Testis (tissue), 3 donors: ENCODE measurements around the gene PXDN. TPM values are rescaled to one million over a fixed set of nuclear protein-coding genes. Genes with fewer than 3 reads are reported as not detected.

Experiments used
- DNase-seq: peaks from one replicate; pipeline ENCODE4 v3.0.0-alpha.2; 2019
- H3K27ac ChIP-seq, 2 donors: fragments of 200-600 bp; sonication (generic); one replicate each; pipeline ENCODE4 v1.5.1; 2019
- H3K27me3 ChIP-seq: fragments of 200-600 bp; sonication (generic); one replicate; pipeline ENCODE4 v1.5.1; 2019
- H3K36me3 ChIP-seq: fragments of 200-600 bp; sonication (generic); one replicate; pipeline ENCODE4 v1.5.1; 2017; ENCODE audit warnings: low read depth; ENCODE audit errors: missing control alignments
- H3K4me1 ChIP-seq: fragments of 200-600 bp; sonication (generic); one replicate; pipeline ENCODE4 v1.5.1; 2019
- H3K4me3 ChIP-seq, 2 donors: fragments of 200-600 bp; sonication (generic); one replicate each; pipeline ENCODE4 v1.5.1; 2017 to 2019
- H3K9me3 ChIP-seq: fragments of 200-600 bp; sonication (generic); one replicate; pipeline ENCODE4 v1.5.1; 2017
- CTCF ChIP-seq, 3 experiments: fragments of 450-650 bp in 2 of 3; fragments of 200-600 bp in 1 of 3; sonication (generic) in 1 of 3; IDR thresholded peaks; one replicate each; pipeline ENCODE4 v1.5.1; 2016 to 2019; ENCODE audit warnings: antibody characterized with exemption in 3 of 3, mild to moderate bottlenecking in 2 of 3, moderate library complexity in 1 of 3
- POLR2A ChIP-seq: fragments of 450-650 bp; IDR thresholded peaks from one replicate; pipeline ENCODE4 v1.6.1; 2017; ENCODE audit warnings: antibody characterized with exemption, mild to moderate bottlenecking, moderate library complexity
- WGBS, 2 donors: methylation state at CpG; one replicate each; pipeline ENCODE4 v1.1.5; 2018; 5-methylcytosine and 5-hydroxymethylcytosine counted together
- intact Hi-C: fragments of 100-400 bp; cut with DNase I; formaldehyde crosslinking; loops from one replicate; pipeline ENCODE4 v1.15.1; 2023; ENCODE audit warnings: low total_unique reads
- polyA plus RNA-seq: library from polyadenylated mRNA; stranded (reverse); fragments of 350-450 nt; fragmentation: Illumina TruSeq; extraction: RNeasy Lipid Tissue Mini Kit (QIAGEN cat#74804); gene quantifications from one replicate; pipeline ENCODE4 v1.2.3, GENCODE V29; 2014; ENCODE audit warnings: low read depth, low replicate concordance; ENCODE audit not compliant: insufficient read depth
- total RNA-seq, 2 donors: library from RNA; depleted of rRNA; stranded (reverse); fragments of >200 nt; gene quantifications; one replicate each; pipeline ENCODE4 v1.2.3, GENCODE V29; 2016

PXDN gene
- total and polyA plus RNA-seq, 3 donors from 2014 or later = 26.7 to 41.8 (median 33.8) TPM

GRCh38 chr2:1650085-1650872, 94.0 kb downstream of the PXDN start:
- intact Hi-C loops = no loop called here

GRCh38 chr2:1649103-1650084, 94.9 kb downstream of the PXDN start:
- Histone ChIP-seq H3K4me1 (no peaks in the 10 kb centered on the region), H3K9me3 (no peaks in the 10 kb centered on the region), H3K4me3 (no peak overlapping the region), H3K27me3 (no peaks in the 10 kb centered on the region), H3K36me3 (no peaks in the 10 kb centered on the region), H3K27ac (no peak overlapping the region)
- no peak for DNase-seq
- no peak for TF ChIP-seq POLR2A
- TF ChIP-seq CTCF (IDR thresholded peaks at IDR 0.05) = no peak
- intact Hi-C loops = no loop called here
- 56 to 94% methylated on average over 29 to 58 of the region's 58 CpGs for WGBS, 2 donors

More at GRCh38 chr2:1650085-1650872, 94.0 kb downstream of the PXDN start:
- Histone ChIP-seq H3K9me3 (no peaks in the 10 kb centered on the region), H3K4me3 (no peak overlapping the region), H3K36me3 (no peaks in the 10 kb centered on the region), H3K27me3 (no peaks in the 10 kb centered on the region), H3K4me1 (no peaks in the 10 kb centered on the region), H3K27ac (no peak overlapping the region)
- TF ChIP-seq POLR2A = no peak
- no peak for TF ChIP-seq CTCF (IDR thresholded peaks at IDR 0.05)
- no peak for DNase-seq
- WGBS, 2 donors = 88 to 90% methylated on average over 19 of the region's 19 CpGs

- Histone ChIP-seq H3K4me1 (no peaks in the 10 kb centered on the region), H3K27ac (no peak overlapping the region), H3K9me3 (no peaks in the 10 kb centered on the region), H3K4me3 (no peak overlapping the region), H3K27me3 (no peaks in the 10 kb centered on the region), H3K36me3 (no peaks in the 10 kb centered on the region)
- WGBS, 2 donors = 66 to 89% methylated on average over 39 to 67 of the region's 67 CpGs
- DNase-seq = no peak
- no peak for TF ChIP-seq CTCF (IDR thresholded peaks at IDR 0.05)
- no peak for TF ChIP-seq POLR2A
- intact Hi-C loops = no loop called here
Measured at GRCh38 chr2:1648241-1649102, 95.8 kb downstream of the PXDN start.

- intact Hi-C loops = no loop called here
- 86 to 90% methylated on average over 19 to 20 of the region's 20 CpGs for WGBS, 2 donors
- Histone ChIP-seq H3K27ac (no peak overlapping the region), H3K27me3 (no peaks in the 10 kb centered on the region), H3K9me3 (no peaks in the 10 kb centered on the region), H3K36me3 (no peaks in the 10 kb centered on the region), H3K4me3 (no peak overlapping the region), H3K4me1 (no peaks in the 10 kb centered on the region)
- DNase-seq = peak; percentile 12
- TF ChIP-seq CTCF (IDR thresholded peaks at IDR 0.05) (no peak), POLR2A (no peak)
Measured at GRCh38 chr2:1647417-1648240, 96.7 kb downstream of the PXDN start.
